Measurements from ENCODE around the gene AHSA1. TPM values are rescaled to one million over a fixed set of nuclear protein-coding genes. Genes with fewer than 3 reads are reported as not detected.

AHSA1 gene
- total RNA-seq, 2 experiments from 2014 or later, result 28.7 to 33.7 TPM

DNA sequence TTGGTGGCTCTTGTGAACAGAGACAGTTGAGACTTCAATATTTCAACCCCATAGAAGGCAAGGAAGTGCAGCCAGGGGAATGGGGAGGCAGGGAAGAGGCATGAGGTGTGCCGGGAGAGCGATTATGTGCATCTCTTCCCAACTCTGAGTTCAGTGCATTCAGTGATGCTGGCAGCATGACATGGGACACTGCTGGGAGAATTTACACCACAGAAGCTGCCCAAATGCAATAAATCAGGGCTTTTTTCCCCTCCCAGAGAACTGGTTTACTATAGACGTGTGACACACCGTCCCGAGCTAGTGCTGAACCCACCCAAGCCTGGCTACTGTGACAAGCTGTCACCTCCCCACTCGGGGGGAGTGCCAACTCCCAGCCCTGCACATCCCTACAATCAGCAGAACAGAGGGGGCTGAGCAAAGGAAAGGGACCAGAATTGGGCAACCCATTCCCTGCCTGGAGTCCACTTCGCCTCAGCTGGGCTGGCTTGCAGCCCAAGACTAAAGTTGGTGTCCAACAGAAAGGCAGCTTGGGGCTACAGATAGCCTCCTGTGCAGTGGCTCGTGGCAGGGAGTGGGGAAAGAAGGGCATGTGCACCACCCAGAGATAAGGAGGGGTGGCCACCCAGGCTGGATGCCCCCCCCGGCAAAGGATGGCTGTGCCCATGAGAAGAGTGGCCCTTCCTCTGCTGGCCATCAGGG, 16.7 kb downstream of the AHSA1 start:
- Mint-ChIP-seq H3K27me3 (no peaks in the 10 kb centered on the region), H3K9me3 (no peaks in the 10 kb centered on the region), H3K4me3 (no peak overlapping the region), H3K4me1 (ENCODE audit: low read depth) (no peaks in the 10 kb centered on the region), H3K27ac (no peak overlapping the region), H3K36me3 (ENCODE audit: low read depth) (peaks cover 2% of the 10 kb centered on the region)
- H3K36me3 ChIP-seq (ENCODE audit: insufficient read depth, low read length), result peaks cover 1% of the 10 kb centered on the region
- TF ChIP-seq, protein P1, sequence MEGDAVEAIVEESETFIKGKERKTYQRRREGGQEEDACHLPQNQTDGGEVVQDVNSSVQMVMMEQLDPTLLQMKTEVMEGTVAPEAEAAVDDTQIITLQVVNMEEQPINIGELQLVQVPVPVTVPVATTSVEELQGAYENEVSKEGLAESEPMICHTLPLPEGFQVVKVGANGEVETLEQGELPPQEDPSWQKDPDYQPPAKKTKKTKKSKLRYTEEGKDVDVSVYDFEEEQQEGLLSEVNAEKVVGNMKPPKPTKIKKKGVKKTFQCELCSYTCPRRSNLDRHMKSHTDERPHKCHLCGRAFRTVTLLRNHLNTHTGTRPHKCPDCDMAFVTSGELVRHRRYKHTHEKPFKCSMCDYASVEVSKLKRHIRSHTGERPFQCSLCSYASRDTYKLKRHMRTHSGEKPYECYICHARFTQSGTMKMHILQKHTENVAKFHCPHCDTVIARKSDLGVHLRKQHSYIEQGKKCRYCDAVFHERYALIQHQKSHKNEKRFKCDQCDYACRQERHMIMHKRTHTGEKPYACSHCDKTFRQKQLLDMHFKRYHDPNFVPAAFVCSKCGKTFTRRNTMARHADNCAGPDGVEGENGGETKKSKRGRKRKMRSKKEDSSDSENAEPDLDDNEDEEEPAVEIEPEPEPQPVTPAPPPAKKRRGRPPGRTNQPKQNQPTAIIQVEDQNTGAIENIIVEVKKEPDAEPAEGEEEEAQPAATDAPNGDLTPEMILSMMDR (IDR thresholded peaks at IDR 0.05), result no peak
- no peak overlapping the region for H3K27ac ChIP-seq (ENCODE audit: low read depth in 1 of 2, low read length in 2 of 2)
- ATAC-seq (ENCODE audit: poor library complexity) (no peak), DNase-seq (no peak)
- H3K4me1 ChIP-seq (ENCODE audit: insufficient read depth, low read length), result no peaks in the 10 kb centered on the region
- intact Hi-C loops (cut with DNase I, micrococcal nuclease), result no loop called here
- no peaks in the 10 kb centered on the region for H3K9me3 ChIP-seq (ENCODE audit: control insufficient read depth in 1 of 2, insufficient read depth in 1 of 2, low read length in 2 of 2)
- no peak overlapping the region for H3K4me3 ChIP-seq (ENCODE audit: low read length)
- CTCF ChIA-PET, result no interaction called here
- no peaks in the 10 kb centered on the region for H3K27me3 ChIP-seq (ENCODE audit: control insufficient read depth in 1 of 2, insufficient read depth in 2 of 2, low read length in 2 of 2)
- POLR2A ChIA-PET, result no interaction called here

DNA sequence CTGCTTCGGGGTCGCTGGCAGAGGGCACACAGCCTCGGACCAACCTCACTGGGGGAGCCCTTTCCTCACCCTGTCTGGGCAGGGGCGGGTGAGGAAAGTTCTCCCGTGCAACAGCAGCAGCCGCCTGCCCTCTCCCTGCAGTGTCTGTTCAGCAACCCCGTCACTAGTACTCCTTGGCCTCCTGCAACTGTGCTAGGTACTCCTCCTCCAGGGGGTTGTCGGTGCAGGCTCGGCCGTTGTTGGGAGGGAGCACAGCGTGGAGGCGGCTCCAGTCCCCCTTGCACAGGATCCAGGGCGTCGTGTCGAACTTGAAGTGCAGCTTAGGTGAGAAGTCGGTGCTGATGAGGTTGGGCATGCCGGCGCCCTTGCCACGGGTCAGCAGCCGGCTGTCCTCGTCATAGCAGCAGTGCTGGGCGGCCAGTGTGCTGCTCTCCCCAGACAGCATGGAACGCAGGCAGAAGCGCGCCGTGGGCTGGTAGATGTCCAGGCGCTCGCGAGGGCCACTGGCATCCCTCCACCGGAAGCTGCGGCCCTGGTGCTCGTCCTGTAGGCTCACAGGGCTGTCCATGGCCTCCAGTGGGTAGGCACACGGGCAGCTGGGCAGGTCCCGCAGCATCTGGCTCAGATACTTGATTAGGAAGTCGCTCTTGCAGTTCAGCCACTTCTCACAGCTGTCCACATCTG, 17.7 kb downstream of the AHSA1 start:
- Mint-ChIP-seq H3K4me1 (ENCODE audit: low read depth) (no peaks in the 10 kb centered on the region), H3K4me3 (no peak overlapping the region), H3K9me3 (no peaks in the 10 kb centered on the region), H3K36me3 (ENCODE audit: low read depth) (no peaks in the 10 kb centered on the region), H3K27me3 (no peaks in the 10 kb centered on the region), H3K27ac (no peak overlapping the region)
- TF ChIP-seq, protein P1 (IDR thresholded peaks at IDR 0.05), result no peak
- intact Hi-C loops (cut with DNase I, micrococcal nuclease), result no loop called here
- ATAC-seq (ENCODE audit: poor library complexity) (no peak), DNase-seq (no peak)
- Histone ChIP-seq H3K4me1 (ENCODE audit: insufficient read depth, low read length) (no peaks in the 10 kb centered on the region), H3K9me3 (ENCODE audit: control insufficient read depth in 1 of 2, insufficient read depth in 1 of 2, low read length in 2 of 2) (no peaks in the 10 kb centered on the region), H3K4me3 (ENCODE audit: low read length) (no peak overlapping the region), H3K27me3 (ENCODE audit: control insufficient read depth in 1 of 2, insufficient read depth in 2 of 2, low read length in 2 of 2) (no peaks in the 10 kb centered on the region), H3K27ac (ENCODE audit: low read depth in 1 of 2, low read length in 2 of 2) (no peak overlapping the region), H3K36me3 (ENCODE audit: insufficient read depth, low read length) (no peaks in the 10 kb centered on the region)
- ChIA-PET POLR2A (no interaction called here), CTCF (no interaction called here)

DNA sequence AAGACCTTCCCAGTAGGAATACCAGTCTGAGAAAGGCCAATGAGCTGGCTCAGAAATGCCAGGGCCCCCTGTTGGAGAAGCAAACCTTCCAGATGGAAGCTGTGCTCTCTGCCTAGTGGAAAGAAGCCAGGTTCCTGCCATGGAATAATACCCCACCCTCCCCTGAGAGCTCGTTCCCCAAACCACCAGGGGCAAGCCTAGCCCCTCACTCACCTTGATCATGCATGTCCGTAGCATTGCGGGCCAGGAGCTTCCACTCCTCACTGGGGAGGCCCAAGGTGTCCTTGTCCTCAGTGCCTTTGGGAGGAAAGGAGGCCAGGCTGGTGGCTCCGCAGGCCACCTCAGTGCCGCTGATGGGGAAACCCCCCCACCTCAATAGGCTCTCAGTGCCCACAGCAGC, 20.1 kb downstream of the AHSA1 start:
- no peaks in the 10 kb centered on the region for H3K36me3 Mint-ChIP-seq (ENCODE audit: low read depth)
- H3K27me3 ChIP-seq (ENCODE audit: control insufficient read depth in 1 of 2, insufficient read depth in 2 of 2, low read length in 2 of 2), result no peaks in the 10 kb centered on the region
- no peak for ATAC-seq (ENCODE audit: poor library complexity)
- ChIA-PET POLR2A (no interaction called here), CTCF (no interaction called here)
- no peaks in the 10 kb centered on the region for H3K4me1 Mint-ChIP-seq (ENCODE audit: low read depth)
- no peaks in the 10 kb centered on the region for H3K27me3 Mint-ChIP-seq
- H3K4me1 ChIP-seq (ENCODE audit: insufficient read depth, low read length), result no peaks in the 10 kb centered on the region
- no peak overlapping the region for H3K4me3 Mint-ChIP-seq
- no peak overlapping the region for H3K27ac Mint-ChIP-seq
- TF ChIP-seq, protein P1 (IDR thresholded peaks at IDR 0.05), result no peak
- no peaks in the 10 kb centered on the region for H3K9me3 ChIP-seq (ENCODE audit: control insufficient read depth in 1 of 2, insufficient read depth in 1 of 2, low read length in 2 of 2)
- H3K27ac ChIP-seq (ENCODE audit: low read depth in 1 of 2, low read length in 2 of 2), result no peak overlapping the region
- intact Hi-C loops (cut with DNase I, micrococcal nuclease), result no loop called here
- no peak overlapping the region for H3K4me3 ChIP-seq (ENCODE audit: low read length)
- no peaks in the 10 kb centered on the region for H3K9me3 Mint-ChIP-seq
- no peaks in the 10 kb centered on the region for H3K36me3 ChIP-seq (ENCODE audit: insufficient read depth, low read length)
- no peak for DNase-seq
